Measurements from ENCODE around the gene SEPTIN8.
"Not testable (repeated sequence)": the region's sequence is repeated elsewhere in the genome, so short reads cannot be mapped to it uniquely, and the experiment has no call there.

SEPTIN8 gene

GRCh38 chr5:132812123-132812765, 35.2 kb upstream of the SEPTIN8 start:
- DNase-seq, result no peak

- no peak for DNase-seq
Measured at GRCh38 chr5:132810605-132811004, 33.6 kb upstream of the SEPTIN8 start.

GRCh38 chr5:132808866-132809265, 31.8 kb upstream of the SEPTIN8 start:
- no peak for DNase-seq

GRCh38 chr5:132808448-132808847, 31.4 kb upstream of the SEPTIN8 start:
- DNase-seq, result no peak

- no peak for DNase-seq
Measured at GRCh38 chr5:132807163-132807838, 30.3 kb upstream of the SEPTIN8 start.

GRCh38 chr5:132806804-132807162, 29.7 kb upstream of the SEPTIN8 start:
- not testable (repeated sequence) for DNase-seq

- not testable (repeated sequence) for DNase-seq
Measured at GRCh38 chr5:132805872-132806271, 28.8 kb upstream of the SEPTIN8 start.

- DNase-seq, result not testable (repeated sequence)
Measured at GRCh38 chr5:132804219-132804618, 27.2 kb upstream of the SEPTIN8 start.

- not testable (repeated sequence) for DNase-seq
Measured at GRCh38 chr5:132802685-132803066, 25.6 kb upstream of the SEPTIN8 start.

GRCh38 chr5:132802044-132802684, 25.1 kb upstream of the SEPTIN8 start:
- no peak for DNase-seq

GRCh38 chr5:132800545-132800944, 23.5 kb upstream of the SEPTIN8 start:
- no peak for DNase-seq

- no peak for DNase-seq
Measured at GRCh38 chr5:132799392-132799791, 22.4 kb upstream of the SEPTIN8 start.

- no peak for DNase-seq
Measured at GRCh38 chr5:132797651-132798050, 20.6 kb upstream of the SEPTIN8 start.

GRCh38 chr5:132791026-132791425, 14.0 kb upstream of the SEPTIN8 start:
- no peak for DNase-seq

- no peak for DNase-seq
Measured at GRCh38 chr5:132790201-132790865, 13.3 kb upstream of the SEPTIN8 start.

- no peak for DNase-seq
Measured at GRCh38 chr5:132788990-132789886, 12.2 kb upstream of the SEPTIN8 start.

- DNase-seq, result no peak
Measured at GRCh38 chr5:132788508-132788907, 11.5 kb upstream of the SEPTIN8 start.

- no peak for DNase-seq
Measured at GRCh38 chr5:132787076-132787475, 10.0 kb upstream of the SEPTIN8 start.

GRCh38 chr5:132785864-132786263, 8.8 kb upstream of the SEPTIN8 start:
- no peak for DNase-seq

- no peak for DNase-seq
Measured at GRCh38 chr5:132785365-132785764, 8.3 kb upstream of the SEPTIN8 start.

GRCh38 chr5:132782101-132782500, 5.1 kb upstream of the SEPTIN8 start:
- no peak for DNase-seq

- no peak for DNase-seq
Measured at GRCh38 chr5:132781029-132781428, 4.0 kb upstream of the SEPTIN8 start.

- DNase-seq, result no peak
Measured at GRCh38 chr5:132780577-132780976, 3.5 kb upstream of the SEPTIN8 start.

Data from SHP77 treated with DMSO at 0.1 percent for 48 hours (cell line).